Endothelial cell of umbilical vein (primary cell): ENCODE data around the gene TNPO1. TPM values are rescaled to one million over a fixed set of nuclear protein-coding genes. Genes with fewer than 3 reads are reported as not detected.

ENCODE experiments used
- BruUV-seq: library from RNA; stranded (reverse); fragments of 400-500 nt; replicated peaks from 2 replicates; lab custom pipeline; 2021; lab: Mats Ljungman, UMichigan
- CTCF ChIA-PET: fragments of 300-600, 350-600 bp; sonication (Branson Sonifier 250); formaldehyde crosslinking; loops from one replicate; lab custom pipeline; 2021; ENCODE audit warnings: antibody characterized with exemption, inconsistent platforms; lab: Charles Lee
- POLR2A ChIA-PET: fragments of 300-600, 350-600 bp; sonication (Branson Sonifier 250); formaldehyde crosslinking; loops from one replicate; lab custom pipeline; 2021; ENCODE audit warnings: antibody characterized with exemption, inconsistent platforms; lab: Charles Lee
- DNase-seq: peaks from one replicate; pipeline ENCODE4 v3.0.0-alpha.2; 2011; ENCODE audit warnings: low read depth, low spot score
- FAIRE-seq: peaks from 2 replicates; lab custom pipeline; 2011; peaks lifted over from hg19 to GRCh38; lab: Jason Lieb, UNC
- H2AFZ ChIP-seq: 2 replicates; pipeline ENCODE4 v1.6.0; 2012; ENCODE audit warnings: low read depth, low read length, control low read depth, inconsistent platforms
- H3K27ac ChIP-seq: 2 replicates; pipeline ENCODE4 v1.5.1; 2011; ENCODE audit warnings: low read depth, mild to moderate bottlenecking, control low read depth, low read length, moderate library complexity; ENCODE audit not compliant: insufficient read depth
- H3K27me3 ChIP-seq, 2 experiments: 2 replicates each; pipeline versions ENCODE4 v1.6.0 to v1.6.1; 2011; ENCODE audit warnings: low read length in 2 of 2, mixed read lengths in 1 of 2; ENCODE audit not compliant: control insufficient read depth in 2 of 2, insufficient read depth in 2 of 2
- H3K36me3 ChIP-seq, 2 experiments: 2 replicates in 1 of 2; 3 replicates in 1 of 2; pipeline ENCODE4 v1.5.1; 2011; ENCODE audit warnings: low read length in 2 of 2, mild to moderate bottlenecking in 1 of 2, moderate library complexity in 1 of 2; ENCODE audit not compliant: control insufficient read depth in 2 of 2, insufficient read depth in 2 of 2; ENCODE audit errors: extremely low read depth in 1 of 2
- H3K4me1 ChIP-seq: 3 replicates; pipeline ENCODE4 v1.5.1; 2011; ENCODE audit warnings: mild to moderate bottlenecking, low read length; ENCODE audit not compliant: control insufficient read depth, insufficient read depth; ENCODE audit errors: extremely low read depth
- H3K4me2 ChIP-seq: 2 replicates; pipeline ENCODE4 v1.6.1; 2011; ENCODE audit warnings: low read length, control low read depth, mixed read lengths; ENCODE audit not compliant: insufficient read depth
- H3K4me3 ChIP-seq, 3 experiments: fragments of 200-600 bp in 1 of 3; sonication (generic), shearing (Covaris generic) in 1 of 3; replicated peaks in 1 of 3; 2 replicates each; pipeline ENCODE4 v1.5.1; 2011 to 2016; ENCODE audit warnings: control low read depth in 3 of 3, low read length in 3 of 3, mild to moderate bottlenecking in 2 of 3, inconsistent platforms in 1 of 3, low read depth in 1 of 3, moderate library complexity in 1 of 3; ENCODE audit not compliant: insufficient read depth in 1 of 3
- H3K79me2 ChIP-seq: 2 replicates; pipeline ENCODE4 v1.6.0; 2012; ENCODE audit warnings: low read length, inconsistent platforms; ENCODE audit not compliant: control insufficient read depth, insufficient read depth
- H3K9ac ChIP-seq: replicated peaks from 2 replicates; pipeline ENCODE3; 2011; ENCODE audit warnings: low read length, control low read depth; ENCODE audit not compliant: insufficient read depth; ENCODE audit errors: extremely low read depth
- H3K9me1 ChIP-seq: replicated peaks from 3 replicates; pipeline ENCODE4 v1.6.0; 2011; ENCODE audit warnings: mild to moderate bottlenecking, low read length; ENCODE audit not compliant: control insufficient read depth, insufficient read depth; ENCODE audit errors: extremely low read depth
- H3K9me3 ChIP-seq: replicated peaks from 2 replicates; pipeline ENCODE4 v1.5.1; 2012; ENCODE audit warnings: low read length, inconsistent platforms; ENCODE audit not compliant: control insufficient read depth, insufficient read depth
- H4K20me1 ChIP-seq: replicated peaks from 2 replicates; pipeline ENCODE3; 2011; ENCODE audit warnings: mild to moderate bottlenecking, low read length; ENCODE audit not compliant: control insufficient read depth, insufficient read depth; ENCODE audit errors: extremely low read depth
- CTCF ChIP-seq, 2 donors: IDR thresholded peaks; 1 replicate in 1 of 2; 2 replicates in 1 of 2; pipeline ENCODE4 v1.5.1; 2011; ENCODE audit warnings: low read length in 2 of 2, mild to moderate bottlenecking in 2 of 2, moderate library complexity in 2 of 2, control low read depth in 1 of 2, inconsistent platforms in 1 of 2, low read depth in 1 of 2; ENCODE audit not compliant: insufficient read depth in 1 of 2; ENCODE audit errors: extremely low read depth in 1 of 2
- EZH2 ChIP-seq: IDR thresholded peaks from 2 replicates; pipeline ENCODE4 v1.6.1; 2012; ENCODE audit warnings: borderline replicate concordance, low read depth, mild to moderate bottlenecking, moderate library complexity, low read length, inconsistent platforms; ENCODE audit not compliant: severe bottlenecking
- FOS ChIP-seq: IDR thresholded peaks from 2 replicates; pipeline ENCODE4 v1.6.1; 2011; ENCODE audit warnings: mild to moderate bottlenecking, low read length, moderate library complexity, borderline replicate concordance; ENCODE audit not compliant: insufficient read depth
- GATA2 ChIP-seq: IDR thresholded peaks from 2 replicates; pipeline ENCODE4 v1.7.0; 2011; ENCODE audit warnings: low read depth, mild to moderate bottlenecking, moderate library complexity, mixed read lengths, low read length; ENCODE audit not compliant: insufficient read length, insufficient read depth
- JUN ChIP-seq: IDR thresholded peaks from 2 replicates; pipeline ENCODE4 v1.6.1; 2011; ENCODE audit warnings: borderline replicate concordance, low read depth; ENCODE audit not compliant: insufficient read length, insufficient read depth
- MYC ChIP-seq: IDR thresholded peaks from one replicate; pipeline ENCODE4 v1.6.1; 2011; ENCODE audit warnings: mild to moderate bottlenecking, low read depth, low read length
- POLR2A ChIP-seq: IDR thresholded peaks from 2 replicates; pipeline ENCODE4 v1.6.1; 2012; ENCODE audit warnings: low read depth, mild to moderate bottlenecking, control low read depth, low read length
- POLR2AphosphoS5 ChIP-seq: IDR thresholded peaks from 2 replicates; pipeline ENCODE4 v1.6.1; 2012; ENCODE audit warnings: low read depth, mild to moderate bottlenecking, control low read depth, low read length, moderate library complexity; ENCODE audit not compliant: insufficient read depth
- dilution Hi-C: fragments of 300-500 bp; cut with MboI; formaldehyde crosslinking; loops from one replicate; pipeline ENCODE4 v1.15.0; 2019; ENCODE audit warnings: low sequenced_read_pairs; ENCODE audit not compliant: extremely low pct_ligation_motif_present
- intact Hi-C: fragments of 100-400 bp; cut with micrococcal nuclease; formaldehyde crosslinking; loops from one replicate; pipeline ENCODE4 v1.10.0; 2022
- polyA plus RNA-seq, 4 experiments: library from polyadenylated mRNA; depleted of rRNA in 3 of 4; stranded (reverse) in 3 of 4; unstranded in 1 of 4; fragments of >200 nt; gene quantifications; 2 replicates each; pipeline versions ENCODE4 v1.2.1 to v1.2.3, GENCODE V29; 2011 to 2012; ENCODE audit warnings: missing spikeins in 1 of 4
- total RNA-seq: library from RNA; stranded (reverse); gene quantifications from 2 replicates; pipeline ENCODE4 v1.2.3, GENCODE V29; 2021
- TF ChIP-seq, protein P1 (sequence below): IDR thresholded peaks from 2 replicates; pipeline ENCODE4 v1.6.1; 2011; ENCODE audit not compliant: insufficient read depth, insufficient read length

Gene TNPO1
- total and polyA plus RNA-seq, 2 donors (not counting 3 experiments of a cell fraction or from before 2014, with no cell fraction given): 65.6 to 298 TPM

GRCh38 chr5:72922422-72922821 is 106.0 kb downstream of the TNPO1 start:
- Histone ChIP-seq H3K27ac (no peak overlapping the region), H3K79me2 (no peaks in the 10 kb centered on the region), H3K27me3 (no peaks in the 10 kb centered on the region), H3K36me3 (no peaks in the 10 kb centered on the region), H3K4me1 (no peaks in the 10 kb centered on the region), H3K4me2 (no peak overlapping the region), H3K4me3 (no peak overlapping the region), H2AFZ (no peak overlapping the region), H4K20me1 (peaks cover 2% of the 10 kb centered on the region), H3K9me1 (no peaks in the 10 kb centered on the region), H3K9me3 (no peaks in the 10 kb centered on the region), H3K9ac (no peak overlapping the region)
- no TSS peak for BruUV-seq
- no peak for TF ChIP-seq FOS
- no peak for TF ChIP-seq JUN
- TF ChIP-seq GATA2: no peak
- no peak for TF ChIP-seq POLR2A
- no peak for TF ChIP-seq POLR2AphosphoS5
- no peak for TF ChIP-seq EZH2
- no peak for TF ChIP-seq MYC
- TF ChIP-seq, protein P1, sequence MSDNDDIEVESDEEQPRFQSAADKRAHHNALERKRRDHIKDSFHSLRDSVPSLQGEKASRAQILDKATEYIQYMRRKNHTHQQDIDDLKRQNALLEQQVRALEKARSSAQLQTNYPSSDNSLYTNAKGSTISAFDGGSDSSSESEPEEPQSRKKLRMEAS: no peak
- no peak for TF ChIP-seq CTCF (IDR thresholded peaks at IDR 0.05; ENCODE audit: extremely low read depth in 1 of 2, insufficient read depth in 1 of 2, low read depth in 1 of 2, low read length in 2 of 2)
- DNase-seq: no peak
- dilution Hi-C loops: no loop called here
- CTCF ChIA-PET: interaction anchor here (2.6 kb wide), 1 partner anchor 33 kb away, joined by 11 read pairs; the partner anchor contains the start of gene FCHO2
- intact Hi-C loops: loop anchor here (5.0 to 10.0 kb wide), 2 partner anchors 160 to 252 kb away; partner anchors contain the start of gene TMEM174
- FAIRE-seq: no peak
- POLR2A ChIA-PET: no interaction called here
